HepG2 (cell line): Measurements from ENCODE around the gene HIRA. TPM values are rescaled to one million over a fixed set of nuclear protein-coding genes. Genes with fewer than 3 reads are reported as not detected.

Experiments used
- HOXA5 ChIP-seq: sonication (generic); formaldehyde crosslinking; IDR thresholded peaks from 2 replicates; pipeline ENCODE4 v1.4.0; 2020; ENCODE audit warnings: missing genetic modification reagents
- KLF15 ChIP-seq: sonication (generic); formaldehyde crosslinking; IDR thresholded peaks from 2 replicates; pipeline ENCODE4 v1.8.1; 2023; ENCODE audit warnings: borderline replicate concordance, mild to moderate bottlenecking, inconsistent platforms, missing genetic modification reagents, mixed read lengths
- LCORL ChIP-seq, 2 experiments: fragments of 450-650 bp in 1 of 2; sonication (generic) in 1 of 2; formaldehyde crosslinking in 1 of 2; IDR thresholded peaks; 2 replicates each; pipeline versions ENCODE4 v1.5.0 to v1.6.1; 2017 to 2020; ENCODE audit warnings: antibody characterized with exemption in 1 of 2, missing genetic modification reagents in 1 of 2
- MED8 ChIP-seq: sonication (generic); formaldehyde crosslinking; IDR thresholded peaks from 2 replicates; pipeline ENCODE4 v1.8.1; 2023; ENCODE audit warnings: mild to moderate bottlenecking, missing genetic modification reagents; ENCODE audit not compliant: insufficient replicate concordance
- MIXL1 ChIP-seq: IDR thresholded peaks from 2 replicates; pipeline ENCODE4 v1.6.1; 2016
- SMARCC2 ChIP-seq: fragments of 450-650 bp; IDR thresholded peaks from 2 replicates; pipeline ENCODE4 v1.6.1; 2017; ENCODE audit warnings: antibody characterized with exemption, mild to moderate bottlenecking
- STAT6 ChIP-seq: sonication (generic); formaldehyde crosslinking; IDR thresholded peaks from 2 replicates; pipeline ENCODE4 v1.4.0; 2020; ENCODE audit warnings: missing genetic modification reagents, mild to moderate bottlenecking, borderline replicate concordance
- U2AF2 ChIP-seq: fragments of 200-400 bp; formaldehyde crosslinking; IDR thresholded peaks from 2 replicates; pipeline ENCODE4 v1.6.1; 2017; ENCODE audit warnings: low read depth, mild to moderate bottlenecking, low read length
- ZBTB1 ChIP-seq: sonication (generic); formaldehyde crosslinking; IDR thresholded peaks from 2 replicates; pipeline ENCODE4 v1.4.0; 2020; ENCODE audit warnings: missing genetic modification reagents, borderline replicate concordance
- ZFP91 ChIP-seq: sonication (generic); formaldehyde crosslinking; IDR thresholded peaks from 2 replicates; pipeline ENCODE4 v1.9.0; 2022; ENCODE audit warnings: missing genetic modification reagents, mild to moderate bottlenecking, borderline replicate concordance
- ZNF503 ChIP-seq: sonication (generic); formaldehyde crosslinking; IDR thresholded peaks from 2 replicates; pipeline ENCODE4 v1.4.0; 2020; ENCODE audit warnings: missing genetic modification reagents
- ZNF713 ChIP-seq: sonication (generic); formaldehyde crosslinking; IDR thresholded peaks from 2 replicates; pipeline ENCODE4 v1.4.0; 2020; ENCODE audit warnings: mild to moderate bottlenecking, missing genetic modification reagents
- ZNF841 ChIP-seq: sonication (generic); formaldehyde crosslinking; IDR thresholded peaks from 2 replicates; pipeline ENCODE4 v1.8.1; 2023; ENCODE audit warnings: missing genetic modification reagents, borderline replicate concordance
- polyA plus RNA-seq, 8 experiments: library from polyadenylated mRNA; depleted of rRNA in 3 of 8; stranded (reverse) in 7 of 8; unstranded in 1 of 8; fragments of >200 nt; fragmentation: Illumina TruSeq in 4 of 8; extraction: Trizol in 4 of 8; gene quantifications; 2 replicates each; pipeline versions ENCODE4 v1.2.1 to v1.2.3, GENCODE V29; 2011 to 2016; ENCODE audit warnings: low read depth in 4 of 8, missing spikeins in 1 of 8, mixed read lengths in 1 of 8; ENCODE audit not compliant: insufficient read depth in 1 of 8
- total RNA-seq, 5 experiments: library from RNA; depleted of rRNA; stranded (reverse); fragments of >200 nt; fragmentation: Illumina TruSeq; extraction: Trizol; gene quantifications; 2 replicates each; pipeline ENCODE4 v1.2.3, GENCODE V29; 2016; ENCODE audit warnings: low read depth in 1 of 5
- TF ChIP-seq, protein P1 (sequence below): sonication (generic); formaldehyde crosslinking; IDR thresholded peaks from 2 replicates; pipeline ENCODE4 v1.4.0; 2020; ENCODE audit warnings: missing genetic modification reagents
- TF ChIP-seq, protein P2 (sequence below), 2 experiments: fragments of 450-650 bp in 1 of 2; sonication (generic) in 1 of 2; formaldehyde crosslinking; IDR thresholded peaks; 2 replicates each; pipeline versions ENCODE4 v1.5.0 to v1.8.0; 2020 to 2022; ENCODE audit warnings: mild to moderate bottlenecking in 1 of 2, missing genetic modification reagents in 1 of 2
- TF ChIP-seq, protein P3 (sequence below): sonication (generic); formaldehyde crosslinking; IDR thresholded peaks from 2 replicates; pipeline ENCODE4 v1.8.0; 2022; ENCODE audit warnings: mild to moderate bottlenecking, missing genetic modification reagents; ENCODE audit not compliant: insufficient replicate concordance

HIRA gene
- total and polyA plus RNA-seq, 2 of the 13 experiments (the other 11 are each of a cell fraction or from before 2014, with no cell fraction given), result 21.5 to 29.2 TPM

DNA sequence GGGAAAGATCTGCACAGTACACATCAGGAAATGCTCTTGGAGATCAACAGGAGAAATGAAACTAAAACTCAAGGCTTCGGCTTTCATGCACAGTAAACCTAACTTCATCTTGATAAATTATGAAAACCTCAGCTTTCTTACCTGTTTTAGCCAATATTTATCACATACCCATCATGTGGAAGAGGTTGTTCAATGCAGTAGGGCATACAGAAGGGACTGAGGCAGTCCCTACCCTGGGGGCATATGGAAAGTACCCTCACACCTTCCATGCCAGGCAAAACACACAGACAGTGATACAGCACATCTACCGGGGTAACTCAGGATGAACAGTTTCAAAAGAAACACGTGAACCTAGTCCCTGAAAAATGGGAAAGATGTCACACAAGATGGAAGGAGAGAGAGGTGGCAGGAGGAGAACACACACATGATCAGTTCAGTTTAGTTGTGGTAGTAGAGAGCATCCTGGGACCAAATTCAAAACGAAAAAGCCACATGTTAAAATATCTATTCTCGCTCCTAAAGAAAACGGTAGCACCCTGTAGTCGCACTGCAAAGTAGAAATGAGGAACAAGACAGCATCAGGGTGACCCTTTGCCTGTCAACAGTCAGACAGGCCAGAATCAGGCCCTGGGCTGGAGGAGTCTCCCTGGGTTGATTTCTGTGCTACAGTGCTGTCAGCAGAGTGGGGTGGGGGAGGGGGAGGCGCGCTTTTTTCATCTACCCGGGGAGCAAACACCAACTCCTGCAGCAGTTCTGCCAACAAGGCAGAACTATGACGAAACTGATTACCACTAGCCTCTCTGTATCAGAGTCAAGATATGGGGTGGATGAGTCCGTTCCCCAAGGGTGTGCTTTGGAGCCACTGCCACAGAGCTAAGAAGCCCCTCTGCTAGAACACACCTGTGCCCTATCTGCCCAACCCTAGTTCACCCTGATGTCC is 1.3 kb downstream of the HIRA start (continued):
- TF ChIP-seq ZNF503 (no peak), ZFP91 (peak; percentile 57; the same call in 1 of the 2 replicates), STAT6 (CRISPR knock-in tag) (no peak), MIXL1 (CRISPR knock-in tag) (no peak), KLF15 (no peak), SMARCC2 (no peak), ZNF841 (CRISPR knock-in tag) (no peak), ZBTB1 (CRISPR knock-in tag) (no peak), HOXA5 (no peak), U2AF2 (no peak), LCORL (IDR thresholded peaks at IDR 0.05) (no peak), LCORL (CRISPR knock-in tag; IDR thresholded peaks at IDR 0.05) (0 out of 2 replicates have a peak, but pooled peaks have one; percentile 5), MED8 (no peak), ZNF713 (CRISPR knock-in tag) (no peak)
- TF ChIP-seq, protein P1, sequence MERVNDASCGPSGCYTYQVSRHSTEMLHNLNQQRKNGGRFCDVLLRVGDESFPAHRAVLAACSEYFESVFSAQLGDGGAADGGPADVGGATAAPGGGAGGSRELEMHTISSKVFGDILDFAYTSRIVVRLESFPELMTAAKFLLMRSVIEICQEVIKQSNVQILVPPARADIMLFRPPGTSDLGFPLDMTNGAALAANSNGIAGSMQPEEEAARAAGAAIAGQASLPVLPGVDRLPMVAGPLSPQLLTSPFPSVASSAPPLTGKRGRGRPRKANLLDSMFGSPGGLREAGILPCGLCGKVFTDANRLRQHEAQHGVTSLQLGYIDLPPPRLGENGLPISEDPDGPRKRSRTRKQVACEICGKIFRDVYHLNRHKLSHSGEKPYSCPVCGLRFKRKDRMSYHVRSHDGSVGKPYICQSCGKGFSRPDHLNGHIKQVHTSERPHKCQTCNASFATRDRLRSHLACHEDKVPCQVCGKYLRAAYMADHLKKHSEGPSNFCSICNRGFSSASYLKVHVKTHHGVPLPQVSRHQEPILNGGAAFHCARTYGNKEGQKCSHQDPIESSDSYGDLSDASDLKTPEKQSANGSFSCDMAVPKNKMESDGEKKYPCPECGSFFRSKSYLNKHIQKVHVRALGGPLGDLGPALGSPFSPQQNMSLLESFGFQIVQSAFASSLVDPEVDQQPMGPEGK (CRISPR knock-in tag), result 0 out of 2 replicates have a peak, but pooled peaks have one; percentile 40
- TF ChIP-seq, protein P2, sequence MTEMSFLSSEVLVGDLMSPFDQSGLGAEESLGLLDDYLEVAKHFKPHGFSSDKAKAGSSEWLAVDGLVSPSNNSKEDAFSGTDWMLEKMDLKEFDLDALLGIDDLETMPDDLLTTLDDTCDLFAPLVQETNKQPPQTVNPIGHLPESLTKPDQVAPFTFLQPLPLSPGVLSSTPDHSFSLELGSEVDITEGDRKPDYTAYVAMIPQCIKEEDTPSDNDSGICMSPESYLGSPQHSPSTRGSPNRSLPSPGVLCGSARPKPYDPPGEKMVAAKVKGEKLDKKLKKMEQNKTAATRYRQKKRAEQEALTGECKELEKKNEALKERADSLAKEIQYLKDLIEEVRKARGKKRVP (CRISPR knock-in tag; IDR thresholded peaks at IDR 0.05), result no peak
- TF ChIP-seq, protein P3, sequence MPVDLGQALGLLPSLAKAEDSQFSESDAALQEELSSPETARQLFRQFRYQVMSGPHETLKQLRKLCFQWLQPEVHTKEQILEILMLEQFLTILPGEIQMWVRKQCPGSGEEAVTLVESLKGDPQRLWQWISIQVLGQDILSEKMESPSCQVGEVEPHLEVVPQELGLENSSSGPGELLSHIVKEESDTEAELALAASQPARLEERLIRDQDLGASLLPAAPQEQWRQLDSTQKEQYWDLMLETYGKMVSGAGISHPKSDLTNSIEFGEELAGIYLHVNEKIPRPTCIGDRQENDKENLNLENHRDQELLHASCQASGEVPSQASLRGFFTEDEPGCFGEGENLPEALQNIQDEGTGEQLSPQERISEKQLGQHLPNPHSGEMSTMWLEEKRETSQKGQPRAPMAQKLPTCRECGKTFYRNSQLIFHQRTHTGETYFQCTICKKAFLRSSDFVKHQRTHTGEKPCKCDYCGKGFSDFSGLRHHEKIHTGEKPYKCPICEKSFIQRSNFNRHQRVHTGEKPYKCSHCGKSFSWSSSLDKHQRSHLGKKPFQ (CRISPR knock-in tag), result no peak
